Trophoblast cell (in vitro differentiated cells and primary cell): ENCODE results near the gene DIAPH2.
A peak's percentile ranks its signal among the peaks of the same experiment; 100 is the strongest.

Experiments used
- DNase-seq, 2 donors: peaks; one replicate each; pipeline ENCODE4 v3.0.0-alpha.2; 2016
- H2AFZ ChIP-seq: 2 replicates; pipeline ENCODE4 v1.6.1; 2013; ENCODE audit warnings: low read length, moderate library complexity, mild to moderate bottlenecking; ENCODE audit not compliant: insufficient read depth, poor library complexity
- H2AK5ac ChIP-seq: 2 replicates; pipeline ENCODE4 v1.6.1; 2013; ENCODE audit warnings: mild to moderate bottlenecking, low read length
- H2BK120ac ChIP-seq: 2 replicates; pipeline ENCODE4 v1.6.1; 2013; ENCODE audit warnings: low read length, mild to moderate bottlenecking, moderate library complexity; ENCODE audit not compliant: insufficient read depth, poor library complexity
- H2BK12ac ChIP-seq: 2 replicates; pipeline ENCODE4 v1.6.1; 2013; ENCODE audit warnings: mild to moderate bottlenecking, low read length, moderate library complexity
- H2BK5ac ChIP-seq: 2 replicates; pipeline ENCODE4 v1.6.1; 2013; ENCODE audit warnings: low read length, low read depth, moderate library complexity, mild to moderate bottlenecking; ENCODE audit not compliant: poor library complexity
- H3K14ac ChIP-seq: 2 replicates; pipeline ENCODE4 v1.6.1; 2013; ENCODE audit warnings: mild to moderate bottlenecking, low read length
- H3K18ac ChIP-seq: 2 replicates; pipeline ENCODE4 v1.6.1; 2013; ENCODE audit warnings: mild to moderate bottlenecking, low read length
- H3K23ac ChIP-seq: 2 replicates; pipeline ENCODE4 v1.6.1; 2013; ENCODE audit warnings: low read length
- H3K27ac ChIP-seq: 2 replicates; pipeline ENCODE4 v1.5.1; 2013; ENCODE audit warnings: low read depth, mild to moderate bottlenecking, inconsistent platforms, low read length, moderate library complexity
- H3K27me3 ChIP-seq: 2 replicates; pipeline ENCODE4 v1.6.1; 2013; ENCODE audit warnings: inconsistent platforms, mild to moderate bottlenecking, low read length, moderate library complexity; ENCODE audit not compliant: insufficient read depth
- H3K36me3 ChIP-seq, 2 experiments: 1 replicate in 1 of 2; 2 replicates in 1 of 2; pipeline ENCODE4 v1.6.1; 2013; ENCODE audit warnings: low read length in 2 of 2, mild to moderate bottlenecking in 2 of 2, moderate library complexity in 1 of 2; ENCODE audit not compliant: insufficient read depth in 2 of 2, control insufficient read depth in 1 of 2
- H3K4ac ChIP-seq: 2 replicates; pipeline ENCODE4 v1.6.1; 2013; ENCODE audit warnings: low read depth, mild to moderate bottlenecking, low read length, moderate library complexity
- H3K4me1 ChIP-seq, 2 experiments: 1 replicate in 1 of 2; 2 replicates in 1 of 2; pipeline ENCODE4 v1.6.1; 2013; ENCODE audit warnings: low read length in 2 of 2, mild to moderate bottlenecking in 2 of 2, moderate library complexity in 1 of 2; ENCODE audit not compliant: insufficient read depth in 2 of 2, control insufficient read depth in 1 of 2
- H3K4me2 ChIP-seq: 2 replicates; pipeline ENCODE4 v1.6.1; 2013; ENCODE audit warnings: inconsistent platforms, mild to moderate bottlenecking, low read length, moderate library complexity
- H3K4me3 ChIP-seq: 2 replicates; pipeline ENCODE4 v1.5.1; 2013; ENCODE audit warnings: mild to moderate bottlenecking, low read depth, low read length, inconsistent platforms
- H3K79me1 ChIP-seq: one replicate; pipeline ENCODE4 v1.6.1; 2013; ENCODE audit warnings: low read length
- H3K79me2 ChIP-seq: 2 replicates; pipeline ENCODE4 v1.6.1; 2013; ENCODE audit warnings: low read length, mild to moderate bottlenecking; ENCODE audit not compliant: control insufficient read depth, insufficient read depth, poor library complexity
- H3K9ac ChIP-seq: 2 replicates; pipeline ENCODE4 v1.6.1; 2013; ENCODE audit warnings: mild to moderate bottlenecking, low read length
- H3K9me3 ChIP-seq: 2 replicates; pipeline ENCODE4 v1.6.1; 2013; ENCODE audit warnings: low read depth, mild to moderate bottlenecking, control low read depth, inconsistent platforms, low read length; ENCODE audit not compliant: insufficient read depth
- H4K12ac ChIP-seq: 2 replicates; pipeline ENCODE4 v1.6.1; 2013; ENCODE audit warnings: low read depth, mild to moderate bottlenecking, low read length, moderate library complexity
- H4K8ac ChIP-seq: 2 replicates; pipeline ENCODE4 v1.6.1; 2013; ENCODE audit warnings: low read depth, mild to moderate bottlenecking, low read length, moderate library complexity
- H4K91ac ChIP-seq: one replicate; pipeline ENCODE4 v1.6.1; 2013; ENCODE audit warnings: low read depth, mild to moderate bottlenecking, low read length, moderate library complexity
- WGBS: extraction: QIAGEN DNeasy Blood & Tissue Kit; methylation state at CpG from one replicate; pipeline ENCODE4 v1.1.7; 2013; ENCODE audit warnings: missing lambda C conversion rate; ENCODE audit not compliant: insufficient read length, insufficient coverage; ENCODE audit errors: extremely low coverage; 5-methylcytosine and 5-hydroxymethylcytosine counted together

The DIAPH2 gene

GRCh38 chrX:96861661-96862060, 177.0 kb downstream of the DIAPH2 start:
- no peak overlapping the region for H4K8ac ChIP-seq
- H2BK5ac ChIP-seq, result no peak overlapping the region
- no peaks in the 10 kb centered on the region for H3K4me1 ChIP-seq
- no peak overlapping the region for H3K23ac ChIP-seq
- no peak overlapping the region for H3K4me2 ChIP-seq
- H2AFZ ChIP-seq, result no peak overlapping the region
- no peak overlapping the region for H3K4me3 ChIP-seq
- no peak overlapping the region for H3K14ac ChIP-seq
- no peak overlapping the region for H4K91ac ChIP-seq
- no peak overlapping the region for H3K4ac ChIP-seq
- WGBS, result no CpG with 5 or more reads among the region's 4 CpGs
- H3K27me3 ChIP-seq, result no peaks in the 10 kb centered on the region
- H4K12ac ChIP-seq, result no peak overlapping the region
- H3K9ac ChIP-seq, result no peak overlapping the region
- no peak for DNase-seq
- no peak overlapping the region for H3K18ac ChIP-seq
- H3K9me3 ChIP-seq, result no peaks in the 10 kb centered on the region
- no peaks in the 10 kb centered on the region for H3K79me2 ChIP-seq
- no peaks in the 10 kb centered on the region for H3K79me1 ChIP-seq
- no peak overlapping the region for H2BK12ac ChIP-seq
- H2AK5ac ChIP-seq, result no peak overlapping the region
- no peak overlapping the region for H2BK120ac ChIP-seq
- H3K27ac ChIP-seq, result no peak overlapping the region
- H3K36me3 ChIP-seq, result no peaks in the 10 kb centered on the region

DNA sequence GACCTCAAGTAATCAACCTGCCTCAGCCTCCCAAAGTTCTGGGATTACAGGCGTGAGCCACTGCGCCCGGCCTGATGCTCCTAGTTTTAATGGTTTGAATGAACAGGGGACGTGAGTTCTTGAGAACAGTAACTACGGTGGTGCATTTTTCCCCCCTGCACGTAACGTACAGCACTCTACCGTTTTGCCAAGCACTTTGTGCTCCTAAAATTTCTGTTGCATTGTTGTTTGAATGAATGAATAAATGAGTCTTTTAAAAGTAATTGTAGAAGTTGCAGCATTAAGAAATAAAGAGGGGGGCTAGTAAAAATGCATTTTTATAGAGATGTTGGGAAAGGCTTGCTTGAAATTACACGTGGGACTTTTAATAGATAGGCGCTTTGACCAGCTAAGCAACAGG, 199.0 kb downstream of the DIAPH2 start, which contains the start of gene RPA4:
Gene RPA4, plus strand, starts transcription at position 301 of the 400 bp plus-strand sequence. CDS start 403 bp downstream, outside the sequence.
- Histone ChIP-seq H2BK12ac (no peak within 1 kb of the TSS), H3K4me1 (no peaks in the 10 kb centered on the region), H3K4me2 (no peak within 1 kb of the TSS), H3K9me3 (no peaks in the 10 kb centered on the region), H3K27ac (no peak within 1 kb of the TSS), H3K79me1 (no peaks in the 10 kb centered on the region), H4K12ac (no peak within 1 kb of the TSS), H2BK5ac (no peak within 1 kb of the TSS), H3K23ac (no peak within 1 kb of the TSS), H3K9ac (no peak within 1 kb of the TSS), H3K4ac (no peak within 1 kb of the TSS), H4K8ac (no peak within 1 kb of the TSS), H3K14ac (no peak within 1 kb of the TSS), H2AK5ac (no peak within 1 kb of the TSS), H3K27me3 (no peaks in the 10 kb centered on the region), H2BK120ac (no peak within 1 kb of the TSS), H4K91ac (no peak within 1 kb of the TSS), H3K36me3 (no peaks in the 10 kb centered on the region), H3K79me2 (no peaks in the 10 kb centered on the region), H3K4me3 (no peak within 1 kb of the TSS), H2AFZ (no peak within 1 kb of the TSS), H3K18ac (no peak within 1 kb of the TSS)
- no peak for DNase-seq
- WGBS, result no CpG with 5 or more reads among the region's 10 CpGs

DNA sequence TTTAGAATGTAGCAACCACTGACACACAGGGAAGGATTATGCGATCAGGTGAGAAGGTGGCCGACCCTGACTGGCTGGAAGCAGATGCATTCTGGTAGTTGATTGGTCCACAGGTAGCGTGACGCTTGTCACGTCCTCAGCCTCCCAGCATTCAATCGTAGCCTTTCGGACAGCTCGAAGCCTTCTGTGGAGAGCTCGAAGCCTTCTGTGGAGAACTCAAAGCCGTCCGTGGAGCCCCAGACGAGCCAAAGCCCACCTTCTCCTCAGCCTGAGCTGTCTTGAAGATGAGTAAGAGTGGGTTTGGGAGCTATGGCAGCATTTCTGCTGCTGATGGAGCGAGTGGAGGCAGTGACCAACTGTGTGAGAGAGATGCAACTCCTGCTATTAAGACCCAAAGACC, 199.4 kb downstream of the DIAPH2 start:
- Histone ChIP-seq H2BK120ac (no peak overlapping the region), H4K8ac (no peak overlapping the region), H2AFZ (no peak overlapping the region), H3K9me3 (no peaks in the 10 kb centered on the region), H4K91ac (no peak overlapping the region), H3K79me2 (no peaks in the 10 kb centered on the region), H3K14ac (no peak overlapping the region), H2AK5ac (no peak overlapping the region), H3K4me2 (no peak overlapping the region), H2BK5ac (no peak overlapping the region), H3K36me3 (no peaks in the 10 kb centered on the region), H4K12ac (no peak overlapping the region), H3K9ac (no peak overlapping the region), H2BK12ac (no peak overlapping the region), H3K23ac (no peak overlapping the region), H3K4me3 (no peak overlapping the region), H3K27ac (no peak overlapping the region), H3K79me1 (no peaks in the 10 kb centered on the region), H3K27me3 (no peaks in the 10 kb centered on the region), H3K4ac (no peak overlapping the region), H3K18ac (no peak overlapping the region), H3K4me1 (no peaks in the 10 kb centered on the region)
- WGBS, result no CpG with 5 or more reads among the region's 13 CpGs
- no peak for DNase-seq

GRCh38 chrX:96889726-96890125, 205.1 kb downstream of the DIAPH2 start:
- Histone ChIP-seq H3K79me1 (no peaks in the 10 kb centered on the region), H2BK120ac (no peak overlapping the region), H4K91ac (no peak overlapping the region), H3K9me3 (no peaks in the 10 kb centered on the region), H2AFZ (no peak overlapping the region), H3K9ac (no peak overlapping the region), H2BK12ac (no peak overlapping the region), H3K4me3 (no peak overlapping the region), H2AK5ac (no peak overlapping the region), H3K27ac (no peak overlapping the region), H3K23ac (no peak overlapping the region), H3K4me2 (no peak overlapping the region), H3K4me1 (no peaks in the 10 kb centered on the region), H3K79me2 (no peaks in the 10 kb centered on the region), H3K36me3 (no peaks in the 10 kb centered on the region), H3K4ac (no peak overlapping the region), H3K27me3 (no peaks in the 10 kb centered on the region), H2BK5ac (no peak overlapping the region), H3K14ac (no peak overlapping the region), H3K18ac (no peak overlapping the region), H4K12ac (no peak overlapping the region), H4K8ac (no peak overlapping the region)
- WGBS, result no CpG with 5 or more reads among the region's 1 CpG
- DNase-seq, result peak; percentile 55 to 91
